Body of pancreas (tissue), 4 donors: ENCODE measurements around the gene COMP.

ENCODE experiments used
- POLR2A ChIP-seq, 3 donors: fragments of 450-650 bp; IDR thresholded peaks; one replicate each; pipeline ENCODE4 v1.6.1; 2016; ENCODE audit warnings: antibody characterized with exemption in 3 of 3, mild to moderate bottlenecking in 2 of 3
- TF ChIP-seq, protein P1 (sequence below), 7 experiments: fragments of 450-650 bp in 4 of 7; fragments of 200-600 bp in 3 of 7; sonication (generic) in 3 of 7; IDR thresholded peaks; one replicate each; pipeline ENCODE4 v1.5.1; 2016 to 2019; ENCODE audit warnings: antibody characterized with exemption in 7 of 7

- TF ChIP-seq, protein P1, sequence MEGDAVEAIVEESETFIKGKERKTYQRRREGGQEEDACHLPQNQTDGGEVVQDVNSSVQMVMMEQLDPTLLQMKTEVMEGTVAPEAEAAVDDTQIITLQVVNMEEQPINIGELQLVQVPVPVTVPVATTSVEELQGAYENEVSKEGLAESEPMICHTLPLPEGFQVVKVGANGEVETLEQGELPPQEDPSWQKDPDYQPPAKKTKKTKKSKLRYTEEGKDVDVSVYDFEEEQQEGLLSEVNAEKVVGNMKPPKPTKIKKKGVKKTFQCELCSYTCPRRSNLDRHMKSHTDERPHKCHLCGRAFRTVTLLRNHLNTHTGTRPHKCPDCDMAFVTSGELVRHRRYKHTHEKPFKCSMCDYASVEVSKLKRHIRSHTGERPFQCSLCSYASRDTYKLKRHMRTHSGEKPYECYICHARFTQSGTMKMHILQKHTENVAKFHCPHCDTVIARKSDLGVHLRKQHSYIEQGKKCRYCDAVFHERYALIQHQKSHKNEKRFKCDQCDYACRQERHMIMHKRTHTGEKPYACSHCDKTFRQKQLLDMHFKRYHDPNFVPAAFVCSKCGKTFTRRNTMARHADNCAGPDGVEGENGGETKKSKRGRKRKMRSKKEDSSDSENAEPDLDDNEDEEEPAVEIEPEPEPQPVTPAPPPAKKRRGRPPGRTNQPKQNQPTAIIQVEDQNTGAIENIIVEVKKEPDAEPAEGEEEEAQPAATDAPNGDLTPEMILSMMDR (IDR thresholded peaks at IDR 0.05): no peak
- TF ChIP-seq POLR2A (IDR thresholded peaks at IDR 0.05): no peak
Observed at GRCh38 chr19:18743784-18744418, 47.2 kb downstream of the COMP start.
